ENCODE results near the gene AARS1. TPM values are rescaled to one million over a fixed set of nuclear protein-coding genes. Genes with fewer than 3 reads are reported as not detected.
"Not testable (repeated sequence)": the region's sequence is repeated elsewhere in the genome, so short reads cannot be mapped to it uniquely, and the experiment has no call there.

Gene AARS1
- 10 to 100 TPM; 24.6 to 42.7 (median 28.8) TPM for polyA plus RNA-seq (ENCODE audit: low read depth in 6 of 6)

DNA sequence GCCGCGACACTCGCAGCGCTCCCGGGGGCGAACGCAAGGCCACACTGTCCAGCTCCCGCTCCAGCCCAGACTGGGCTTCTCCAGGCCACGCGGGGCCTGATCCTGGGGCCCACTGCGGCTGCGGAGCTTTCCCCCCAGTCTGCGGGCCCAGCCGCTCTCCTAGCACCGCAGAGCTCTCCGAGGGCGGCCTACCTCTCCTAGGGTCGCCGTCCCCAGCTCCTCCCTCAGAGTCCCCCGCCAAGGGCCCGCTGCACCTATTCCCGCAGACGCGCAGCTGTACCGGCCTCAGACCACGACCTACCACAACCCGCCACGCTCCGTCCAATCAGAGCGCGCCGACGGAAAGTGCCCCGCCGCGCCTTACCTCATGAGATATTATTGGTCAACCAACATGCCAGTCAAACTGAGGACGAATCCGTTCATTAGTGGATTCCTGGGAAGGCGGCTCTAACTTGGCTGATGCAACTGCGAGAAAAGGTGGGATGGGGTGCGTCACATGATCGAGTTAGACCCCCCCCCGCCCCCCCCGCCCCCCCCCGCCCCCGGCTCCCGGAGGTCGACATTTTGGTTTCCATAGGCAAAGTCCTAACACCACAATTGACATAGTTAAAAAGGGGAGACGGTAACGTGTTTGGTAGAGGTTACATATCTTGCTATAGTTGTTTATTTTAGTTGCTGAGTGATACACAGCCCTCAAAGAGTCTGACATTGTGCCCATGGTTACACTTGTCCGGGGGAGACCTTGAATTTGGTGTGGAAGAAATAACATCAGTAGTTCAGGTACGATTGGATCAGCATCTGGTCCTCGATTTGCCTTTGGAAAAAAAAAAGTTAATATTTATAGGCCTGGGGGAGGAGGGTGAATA is at the start of gene AARS1:
TSS of gene AARS1 (minus strand) at position 278 of the 866 bp plus-strand sequence. CDS start 6,743 bp downstream, outside the sequence.
- Mint-ChIP-seq H3K9me3 (no peaks in the 10 kb centered on the region), H3K27me3 (no peaks in the 10 kb centered on the region), H3K4me1 (peaks cover 17 to 18% (median 18%) of the 10 kb centered on the region in 3 donors), H3K36me3 (no peaks in the 10 kb centered on the region), H3K27ac (peak within 1 kb of the TSS; percentile 95 to 100 (median 98)), H3K4me3 (peak within 1 kb of the TSS; percentile 94 to 100 (median 99))
- ATAC-seq (ENCODE audit: low read depth in 2 of 2): peak; percentile 98
- peak; percentile 96 for DNase-seq

DNA sequence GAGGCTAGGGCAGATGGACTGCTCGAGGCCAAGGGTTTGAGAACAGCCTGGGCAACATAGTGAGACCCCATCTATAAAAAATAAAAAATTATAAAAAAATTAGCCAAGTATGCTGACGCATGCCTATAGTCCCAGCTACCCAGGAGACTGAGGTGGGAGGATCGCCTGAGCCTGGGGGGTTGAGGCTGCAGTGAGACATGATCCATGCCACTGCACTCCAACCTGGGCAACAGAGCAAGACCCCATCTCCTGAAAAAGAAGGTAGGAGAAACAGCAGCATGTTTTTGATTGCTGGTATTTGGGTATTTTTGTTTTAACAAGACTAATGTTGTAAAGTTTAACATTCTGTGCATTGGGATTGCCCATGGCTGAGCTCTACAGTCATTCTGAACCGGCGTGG is 48.5 kb upstream of the AARS1 start:
- ATAC-seq (ENCODE audit: low read depth in 2 of 2) (no peak), DNase-seq (no peak)
- Mint-ChIP-seq H3K27ac (no peak overlapping the region), H3K4me3 (no peak overlapping the region), H3K9me3 (no peaks in the 10 kb centered on the region), H3K27me3 (no peaks in the 10 kb centered on the region), H3K36me3 (peaks cover under 1 to 13% of the 10 kb centered on the region in 2 donors), H3K4me1 (peaks cover 0 to 4% (median 0%) of the 10 kb centered on the region in 3 donors)

DNA sequence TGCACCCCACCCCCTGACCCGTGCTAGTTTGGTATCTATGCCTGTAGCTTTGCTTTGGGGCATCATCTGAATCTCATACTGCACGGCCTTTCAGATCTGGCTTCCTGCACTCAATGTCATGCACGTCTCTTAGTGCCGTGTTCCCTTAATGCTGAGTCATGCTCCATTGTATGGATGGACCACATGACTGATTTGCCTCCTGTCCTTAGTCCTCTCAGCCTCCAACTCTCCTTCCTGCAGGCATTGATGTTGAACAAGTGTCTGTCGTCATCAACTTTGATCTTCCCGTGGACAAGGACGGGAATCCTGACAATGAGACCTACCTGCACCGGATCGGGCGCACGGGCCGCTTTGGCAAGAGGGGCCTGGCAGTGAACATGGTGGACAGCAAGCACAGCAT is 43.4 kb upstream of the AARS1 start:
- DNase-seq: not testable (repeated sequence)
- peak overlapping the region in 1 of 6 donors; percentile 67 for H3K27ac Mint-ChIP-seq

DNA sequence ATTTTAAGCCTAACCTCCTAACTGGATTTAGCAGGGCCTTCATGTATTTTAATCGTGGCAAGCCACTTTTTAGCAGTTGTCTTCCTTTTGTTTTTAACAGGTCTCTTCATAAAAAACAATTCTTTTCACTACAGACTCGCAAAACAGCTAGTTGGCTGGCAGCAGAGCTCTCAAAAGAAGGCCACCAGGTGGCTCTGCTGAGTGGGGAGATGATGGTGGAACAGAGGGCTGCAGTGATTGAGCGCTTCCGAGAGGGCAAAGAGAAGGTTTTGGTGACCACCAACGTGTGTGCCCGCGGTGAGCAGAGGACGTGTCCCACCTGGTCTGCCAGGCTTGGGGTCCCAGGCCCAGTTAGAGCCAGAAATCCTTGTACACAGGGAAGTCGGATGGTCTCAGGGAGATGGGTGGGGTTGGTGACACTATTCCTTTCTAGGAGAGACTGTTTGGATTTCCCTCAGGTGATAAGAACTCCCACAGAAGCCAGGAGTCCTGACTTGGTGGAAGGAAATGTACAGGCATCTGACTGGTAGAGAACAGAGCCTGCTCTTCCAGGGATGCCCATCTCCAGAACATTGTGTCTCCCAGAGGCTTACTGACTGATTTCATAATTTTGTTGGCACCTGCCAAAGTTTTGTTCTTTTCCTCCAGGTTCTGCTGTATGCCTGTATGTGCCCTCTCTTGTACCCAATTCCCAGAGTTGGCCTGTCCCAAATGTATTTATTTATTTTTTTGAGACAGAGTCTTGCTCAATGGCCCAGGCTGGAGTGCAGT is 42.5 kb upstream of the AARS1 start:
- ATAC-seq (ENCODE audit: low read depth in 2 of 2) (no peak), DNase-seq (no peak)
- Mint-ChIP-seq H3K27ac (peak overlapping the region in 1 of 6 donors; percentile 24), H3K4me3 (no peak overlapping the region), H3K9me3 (no peaks in the 10 kb centered on the region), H3K4me1 (no peaks in the 10 kb centered on the region), H3K27me3 (no peaks in the 10 kb centered on the region), H3K36me3 (peaks cover 5 to 13% of the 10 kb centered on the region in 2 donors)

More for the DNA sequence above, 43.4 kb upstream of the AARS1 start:
- peaks cover 5 to 13% of the 10 kb centered on the region in 2 donors for H3K36me3 Mint-ChIP-seq
- H3K9me3 Mint-ChIP-seq; H3K4me1 Mint-ChIP-seq; H3K4me3 Mint-ChIP-seq; ATAC-seq (ENCODE audit: low read depth in 2 of 2); H3K27me3 Mint-ChIP-seq: not testable (repeated sequence)

DNA sequence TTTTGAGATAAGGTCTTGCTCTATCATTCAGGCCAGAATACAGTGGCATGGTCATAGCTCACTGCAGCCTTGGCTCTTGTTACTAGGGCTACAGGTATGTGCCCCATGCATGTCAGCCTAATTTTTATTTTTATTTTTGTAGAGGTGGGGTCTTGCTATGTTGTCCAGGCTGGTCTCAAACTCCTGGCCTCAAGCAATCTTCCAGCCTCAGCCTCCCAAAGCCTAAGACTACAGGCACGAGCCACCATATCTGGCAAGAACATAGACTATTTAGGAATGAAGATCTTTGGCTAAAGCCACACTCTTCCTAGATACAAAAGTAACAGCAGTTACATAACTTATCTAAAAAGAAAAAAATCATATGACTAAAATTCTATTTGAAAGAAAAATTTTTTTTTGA is 41.8 kb upstream of the AARS1 start:
- Mint-ChIP-seq H3K9me3 (no peaks in the 10 kb centered on the region), H3K4me3 (no peak overlapping the region), H3K36me3 (peaks cover 5 to 13% of the 10 kb centered on the region in 2 donors), H3K27me3 (no peaks in the 10 kb centered on the region), H3K27ac (peak overlapping the region in 1 of 6 donors; percentile 24), H3K4me1 (no peaks in the 10 kb centered on the region)
- no peak for DNase-seq
- no peak for ATAC-seq (ENCODE audit: low read depth in 2 of 2)

DNA sequence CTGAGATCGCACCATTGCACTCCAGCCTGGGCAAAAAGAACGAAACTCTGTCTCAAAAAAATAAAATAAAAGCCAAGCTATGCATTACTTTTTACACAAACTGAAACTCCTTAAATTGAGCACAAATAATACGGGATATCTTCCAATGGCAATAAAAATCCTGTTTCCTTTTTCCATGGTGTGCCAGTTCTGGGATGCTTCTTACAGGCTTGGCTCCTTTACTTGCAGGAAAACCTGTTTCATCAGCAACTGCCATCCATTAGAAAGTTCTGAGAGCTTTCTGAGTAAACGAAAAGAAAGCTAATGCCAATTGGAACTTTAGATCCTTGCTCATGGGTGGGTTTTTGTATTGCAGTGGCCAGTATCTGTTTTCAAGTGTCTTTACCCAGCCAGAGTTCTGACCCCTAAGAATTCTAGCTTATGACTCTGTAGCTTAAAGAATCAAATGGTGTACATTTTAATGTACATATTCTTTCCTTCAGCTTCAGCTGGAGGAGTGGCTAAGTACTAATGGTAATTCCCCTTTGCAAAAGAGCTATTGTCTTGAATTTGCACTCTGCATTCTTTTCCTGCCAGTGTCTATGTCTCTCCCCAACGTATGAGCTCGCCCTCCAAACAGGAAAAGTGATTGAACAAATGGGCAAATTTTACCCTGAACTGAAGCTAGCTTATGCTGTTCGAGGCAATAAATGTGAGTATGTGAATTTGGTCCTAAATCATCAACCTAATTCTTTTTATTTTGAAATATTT is 35.9 kb upstream of the AARS1 start:
- peaks cover 8 to 9% of the 10 kb centered on the region in 2 donors for H3K36me3 Mint-ChIP-seq
- no peaks in the 10 kb centered on the region for H3K9me3 Mint-ChIP-seq
- ATAC-seq (ENCODE audit: low read depth in 2 of 2) (no peak), DNase-seq (no peak)
- no peaks in the 10 kb centered on the region for H3K27me3 Mint-ChIP-seq
- H3K4me1 Mint-ChIP-seq: peaks cover 0 to 4% (median 0%) of the 10 kb centered on the region in 3 donors
- H3K27ac Mint-ChIP-seq: no peak overlapping the region
- H3K4me3 Mint-ChIP-seq: no peak overlapping the region

DNA sequence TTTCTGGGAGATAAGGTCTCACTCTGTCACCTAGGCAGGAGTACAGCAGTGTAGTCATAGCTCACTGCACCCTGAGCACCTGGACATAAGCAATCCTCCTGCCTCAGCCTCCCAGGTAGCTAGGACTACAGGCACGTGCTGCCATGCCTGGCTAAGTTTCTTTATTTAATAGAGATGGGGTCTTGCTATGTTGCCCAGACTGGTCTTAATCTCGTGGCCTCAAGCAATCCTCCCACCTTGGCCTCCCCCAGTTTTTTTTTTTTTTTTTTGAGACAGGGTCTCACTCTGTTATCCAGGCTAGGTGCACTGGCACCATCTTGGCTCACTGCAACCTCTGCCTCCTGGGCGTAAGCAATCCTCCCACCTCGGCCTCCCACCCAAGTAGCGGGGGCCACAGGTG is 30.8 kb upstream of the AARS1 start:
- H3K4me1 Mint-ChIP-seq: peaks cover 0 to 4% (median 0%) of the 10 kb centered on the region in 3 donors
- H3K36me3 Mint-ChIP-seq: peaks cover 0 to under 1% of the 10 kb centered on the region in 2 donors
- H3K27ac Mint-ChIP-seq: no peak overlapping the region
- no peak for DNase-seq
- H3K4me3 Mint-ChIP-seq: no peak overlapping the region
- no peaks in the 10 kb centered on the region for H3K27me3 Mint-ChIP-seq
- no peaks in the 10 kb centered on the region for H3K9me3 Mint-ChIP-seq
- ATAC-seq (ENCODE audit: low read depth in 2 of 2): no peak

DNA sequence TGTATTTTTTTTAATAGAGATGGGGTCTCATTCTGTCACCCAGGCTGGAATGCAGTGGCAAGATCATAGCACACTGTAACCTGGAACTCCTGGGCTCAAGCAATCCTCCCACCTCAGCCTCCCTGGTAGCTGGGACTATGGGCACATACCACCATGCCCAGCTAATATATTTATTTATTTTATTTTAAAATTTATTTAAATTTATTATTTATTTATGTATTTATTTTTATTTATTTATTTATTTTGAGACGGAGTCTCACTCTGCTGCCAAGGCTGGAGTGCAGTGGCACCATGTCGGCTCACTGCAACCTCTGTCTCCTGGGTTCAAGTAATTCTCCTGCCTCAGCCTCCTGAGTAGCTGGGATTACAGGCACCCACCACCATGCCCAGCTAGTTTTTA is 18.4 kb upstream of the AARS1 start:
- not testable (repeated sequence) for H3K36me3 Mint-ChIP-seq, H3K9me3 Mint-ChIP-seq, H3K27me3 Mint-ChIP-seq

DNA sequence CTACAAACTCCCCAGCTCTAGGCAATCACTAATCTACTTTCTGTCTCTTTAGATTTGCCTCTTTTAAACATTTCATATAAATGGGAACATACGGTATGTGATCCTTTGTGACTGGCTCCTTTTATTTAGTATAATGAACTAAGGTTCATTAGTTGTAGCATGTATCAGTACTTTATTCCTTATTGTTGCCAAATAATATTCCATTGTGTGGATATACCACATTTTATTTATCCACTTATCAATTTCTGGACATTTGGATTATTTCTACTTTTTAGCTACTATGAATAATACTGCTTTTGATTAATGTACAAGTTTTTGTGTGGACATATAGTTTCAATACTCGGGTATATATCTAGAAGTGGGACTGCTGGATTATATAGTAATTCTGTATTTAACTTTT is 17.6 kb upstream of the AARS1 start:
- Mint-ChIP-seq H3K4me3 (peak overlapping the region in 1 of 8 donors; percentile 10), H3K27ac (peak overlapping the region in 1 of 6 donors; percentile 65), H3K27me3 (no peaks in the 10 kb centered on the region), H3K4me1 (peaks cover 22 to 37% (median 24%) of the 10 kb centered on the region in 3 donors), H3K9me3 (no peaks in the 10 kb centered on the region), H3K36me3 (peaks cover 5 to 8% of the 10 kb centered on the region in 2 donors)
- DNase-seq (no peak), ATAC-seq (ENCODE audit: low read depth in 2 of 2) (no peak)

More for the DNA sequence above, 18.4 kb upstream of the AARS1 start:
- DNase-seq; H3K4me3 Mint-ChIP-seq; H3K27ac Mint-ChIP-seq; ATAC-seq (ENCODE audit: low read depth in 2 of 2): not testable (repeated sequence)
- H3K4me1 Mint-ChIP-seq: peaks cover 18 to 33% (median 24%) of the 10 kb centered on the region in 3 donors

DNA sequence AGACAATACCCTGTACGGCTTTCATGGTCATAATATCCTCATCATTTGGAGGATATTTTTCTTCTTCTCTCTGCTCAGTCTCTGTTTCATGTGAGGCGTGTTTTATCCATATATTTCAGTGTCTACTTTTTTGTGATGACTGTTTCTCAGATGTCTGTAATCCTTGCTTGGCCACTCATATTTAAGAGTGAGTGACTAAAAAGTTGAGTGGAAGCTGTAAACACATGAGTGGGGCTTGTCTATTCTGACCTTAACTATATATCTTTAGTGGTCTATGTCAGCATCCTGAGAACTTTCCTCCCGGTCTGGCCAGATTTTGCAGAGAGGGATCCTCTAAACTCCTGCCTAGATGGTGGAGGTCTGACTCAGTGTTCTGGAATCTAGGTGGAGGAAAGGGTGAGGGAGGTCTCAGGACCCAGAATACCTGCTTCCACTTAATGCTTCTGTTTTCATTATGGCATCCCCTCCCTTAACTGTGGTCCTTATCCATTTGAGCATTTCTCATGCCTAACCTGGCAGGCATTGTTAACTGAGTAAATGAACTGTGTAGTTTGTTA is 15.7 kb upstream of the AARS1 start:
- Mint-ChIP-seq H3K27ac (peak overlapping the region; percentile 55 to 98 (median 84)), H3K4me1 (peaks cover 36 to 53% (median 42%) of the 10 kb centered on the region in 3 donors), H3K4me3 (peak overlapping the region in 6 of 8 donors; percentile 18 to 74 (median 54)), H3K36me3 (peaks cover 15 to 21% of the 10 kb centered on the region in 2 donors), H3K27me3 (no peaks in the 10 kb centered on the region), H3K9me3 (peaks cover 5 to 10% (median 7%) of the 10 kb centered on the region in 7 donors)
- no peak for DNase-seq
- no peak for ATAC-seq (ENCODE audit: low read depth in 2 of 2)

DNA sequence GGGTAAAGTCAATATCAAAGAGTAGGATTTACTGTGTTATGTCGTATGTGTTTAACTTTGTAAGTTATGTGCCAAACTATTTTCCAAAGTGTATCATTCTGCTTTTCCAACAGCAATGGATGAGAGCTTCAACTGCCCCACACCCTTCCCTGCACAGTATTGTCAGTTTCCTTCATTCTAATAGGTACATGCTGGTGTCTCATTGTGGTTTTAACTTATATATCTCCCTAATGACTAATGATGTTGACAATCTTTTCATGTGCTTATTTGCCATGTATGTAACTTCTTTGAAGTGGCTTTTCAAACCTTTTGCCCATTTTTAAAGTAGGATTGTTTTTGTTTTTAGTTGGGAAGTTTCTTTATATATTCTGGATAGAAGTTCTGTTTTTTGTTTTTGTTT is 13.4 kb upstream of the AARS1 start:
- H3K27me3 Mint-ChIP-seq: no peaks in the 10 kb centered on the region
- ATAC-seq (ENCODE audit: low read depth in 2 of 2) (no peak), DNase-seq (no peak)
- H3K4me1 Mint-ChIP-seq: peaks cover 44 to 63% (median 58%) of the 10 kb centered on the region in 3 donors
- H3K4me3 Mint-ChIP-seq: peak overlapping the region in 1 of 8 donors; percentile 95
- peaks cover 15 to 21% of the 10 kb centered on the region in 2 donors for H3K36me3 Mint-ChIP-seq
- peak overlapping the region in 3 of 6 donors; percentile 3 to 34 (median 17) for H3K27ac Mint-ChIP-seq
- H3K9me3 Mint-ChIP-seq: peaks cover 5 to 10% (median 7%) of the 10 kb centered on the region in 7 donors

DNA sequence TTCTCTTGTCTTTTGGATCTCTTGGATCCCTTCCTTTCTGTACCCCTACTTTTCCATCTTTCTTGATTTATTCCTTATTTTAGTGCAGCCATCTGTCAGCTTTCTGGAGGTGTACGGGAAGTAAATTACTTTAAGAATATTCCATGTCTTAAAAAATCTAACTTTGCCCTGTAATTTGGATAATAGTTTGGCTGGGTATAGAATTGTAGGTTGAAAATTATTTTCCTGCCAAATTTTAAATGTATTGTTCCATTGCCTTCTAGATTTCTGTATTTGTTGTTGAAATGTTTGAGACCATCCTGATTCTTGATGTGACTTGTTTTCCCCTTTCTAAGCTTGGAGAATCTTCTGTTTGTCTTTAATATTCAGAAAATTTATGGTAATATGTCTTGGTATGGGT is 11.8 kb upstream of the AARS1 start:
- peak overlapping the region in 6 of 8 donors; percentile 30 to 98 (median 96) for H3K4me3 Mint-ChIP-seq

More for the DNA sequence above, 11.8 kb upstream of the AARS1 start:
- peaks cover 5 to 10% (median 7%) of the 10 kb centered on the region in 7 donors for H3K9me3 Mint-ChIP-seq
- peaks cover 40 to 63% (median 49%) of the 10 kb centered on the region in 3 donors for H3K4me1 Mint-ChIP-seq
- no peak for ATAC-seq (ENCODE audit: low read depth in 2 of 2)
- peak overlapping the region in 4 of 6 donors; percentile 56 to 98 (median 96) for H3K27ac Mint-ChIP-seq
- no peak for DNase-seq
- peaks cover 15 to 21% of the 10 kb centered on the region in 2 donors for H3K36me3 Mint-ChIP-seq
- H3K27me3 Mint-ChIP-seq: no peaks in the 10 kb centered on the region
